Brain microvascular endothelial cell (primary cell): Measurements from ENCODE around the gene CUBN.

Experiments
- DNase-seq: peaks from one replicate; pipeline ENCODE4 v3.0.0-alpha.2; 2020
- H3K27ac ChIP-seq: fragments of 250-450 bp; sonication (Bioruptor Pico); 2 replicates; pipeline ENCODE4 v1.5.1; 2020; ENCODE audit warnings: mild to moderate bottlenecking, moderate library complexity
- H3K27me3 ChIP-seq: fragments of 250-450 bp; sonication (Bioruptor Pico); replicated peaks from 2 replicates; pipeline ENCODE4 v1.5.1; 2020; ENCODE audit warnings: mild to moderate bottlenecking
- H3K36me3 ChIP-seq: fragments of 250-450 bp; sonication (Bioruptor Pico); replicated peaks from 2 replicates; pipeline ENCODE4 v1.5.1; 2020; ENCODE audit warnings: mild to moderate bottlenecking
- H3K4me3 ChIP-seq: 2 replicates; pipeline ENCODE4 v1.5.1; 2011; ENCODE audit warnings: low read depth, mild to moderate bottlenecking, control low read depth, low read length, moderate library complexity
- in situ Hi-C: cut with HindIII; loops from 2 replicates; pipeline ENCODE4 v1.10.0; 2017; ENCODE audit warnings: low sequenced_read_pairs, low pct_ligation_motif_present
- TF ChIP-seq, protein P1 (sequence below): IDR thresholded peaks from 2 replicates; pipeline ENCODE4 v1.5.1; 2011; ENCODE audit warnings: low read depth, mild to moderate bottlenecking, moderate library complexity, low read length, control low read depth, inconsistent platforms; ENCODE audit errors: missing control alignments

Gene CUBN

DNA sequence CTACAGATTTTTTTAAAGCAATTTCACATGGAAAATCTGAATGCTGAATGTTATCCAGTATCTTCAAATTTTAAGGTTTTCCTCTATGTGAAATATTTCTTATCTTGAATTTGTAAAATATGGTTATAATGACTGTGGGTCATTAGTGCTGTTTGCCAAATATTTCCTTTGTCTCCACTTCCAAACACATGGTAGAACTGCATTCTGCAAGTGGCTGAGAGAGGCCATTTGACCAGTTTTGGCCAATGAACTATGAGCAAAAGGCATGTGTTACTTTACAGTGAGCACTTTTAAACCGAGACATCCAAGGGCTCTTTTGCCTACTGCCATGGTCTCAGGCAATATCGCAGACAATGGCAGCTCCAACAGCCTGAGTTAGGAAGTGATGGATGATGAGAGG, 195.2 kb downstream of the CUBN start:
- TF ChIP-seq, protein P1, sequence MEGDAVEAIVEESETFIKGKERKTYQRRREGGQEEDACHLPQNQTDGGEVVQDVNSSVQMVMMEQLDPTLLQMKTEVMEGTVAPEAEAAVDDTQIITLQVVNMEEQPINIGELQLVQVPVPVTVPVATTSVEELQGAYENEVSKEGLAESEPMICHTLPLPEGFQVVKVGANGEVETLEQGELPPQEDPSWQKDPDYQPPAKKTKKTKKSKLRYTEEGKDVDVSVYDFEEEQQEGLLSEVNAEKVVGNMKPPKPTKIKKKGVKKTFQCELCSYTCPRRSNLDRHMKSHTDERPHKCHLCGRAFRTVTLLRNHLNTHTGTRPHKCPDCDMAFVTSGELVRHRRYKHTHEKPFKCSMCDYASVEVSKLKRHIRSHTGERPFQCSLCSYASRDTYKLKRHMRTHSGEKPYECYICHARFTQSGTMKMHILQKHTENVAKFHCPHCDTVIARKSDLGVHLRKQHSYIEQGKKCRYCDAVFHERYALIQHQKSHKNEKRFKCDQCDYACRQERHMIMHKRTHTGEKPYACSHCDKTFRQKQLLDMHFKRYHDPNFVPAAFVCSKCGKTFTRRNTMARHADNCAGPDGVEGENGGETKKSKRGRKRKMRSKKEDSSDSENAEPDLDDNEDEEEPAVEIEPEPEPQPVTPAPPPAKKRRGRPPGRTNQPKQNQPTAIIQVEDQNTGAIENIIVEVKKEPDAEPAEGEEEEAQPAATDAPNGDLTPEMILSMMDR, result no peak
- H3K36me3 ChIP-seq, result no peaks in the 10 kb centered on the region
- in situ Hi-C loops, result no loop called here
- no peak overlapping the region for H3K27ac ChIP-seq
- H3K27me3 ChIP-seq, result no peaks in the 10 kb centered on the region
- DNase-seq, result no peak
- no peak overlapping the region for H3K4me3 ChIP-seq

DNA sequence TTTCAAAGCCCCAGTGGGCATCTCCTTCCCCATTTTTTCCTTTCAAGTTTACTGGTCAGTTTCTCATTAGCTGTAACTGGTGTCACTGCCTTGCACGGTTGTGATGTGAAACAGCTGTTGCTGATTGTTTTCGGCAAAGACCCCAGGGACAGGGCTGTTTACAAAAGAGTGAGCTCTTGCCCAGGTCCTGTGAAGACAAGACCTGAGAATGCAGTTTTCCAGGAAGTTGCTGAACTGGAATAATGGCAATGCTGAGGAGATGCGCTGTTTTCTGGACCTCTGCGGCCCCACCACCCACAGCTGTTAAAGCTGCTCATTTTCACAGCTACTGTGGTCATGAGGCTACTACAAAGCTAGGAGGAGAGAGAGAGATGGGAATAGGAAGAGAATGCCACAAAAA, 195.8 kb downstream of the CUBN start:
- no peak for DNase-seq
- no peaks in the 10 kb centered on the region for H3K36me3 ChIP-seq
- TF ChIP-seq, protein P1, result no peak
- no peak overlapping the region for H3K4me3 ChIP-seq
- H3K27ac ChIP-seq, result no peak overlapping the region
- in situ Hi-C loops, result no loop called here
- no peaks in the 10 kb centered on the region for H3K27me3 ChIP-seq

GRCh38 chr10:16931930-16932329, 197.7 kb downstream of the CUBN start:
- Histone ChIP-seq H3K27ac (no peak overlapping the region), H3K27me3 (no peaks in the 10 kb centered on the region), H3K36me3 (no peaks in the 10 kb centered on the region), H3K4me3 (no peak overlapping the region)
- TF ChIP-seq, protein P1, result no peak
- DNase-seq, result no peak
- in situ Hi-C loops, result no loop called here

- in situ Hi-C loops, result no loop called here
- no peaks in the 10 kb centered on the region for H3K36me3 ChIP-seq
- H3K27me3 ChIP-seq, result no peaks in the 10 kb centered on the region
- no peak overlapping the region for H3K27ac ChIP-seq
- no peak overlapping the region for H3K4me3 ChIP-seq
- no peak for DNase-seq
- TF ChIP-seq, protein P1, result no peak
Observed at GRCh38 chr10:16930540-16930939, 199.1 kb downstream of the CUBN start.

- Histone ChIP-seq H3K27ac (no peak overlapping the region), H3K27me3 (no peaks in the 10 kb centered on the region), H3K36me3 (no peaks in the 10 kb centered on the region), H3K4me3 (no peak overlapping the region)
- TF ChIP-seq, protein P1, result no peak
- in situ Hi-C loops, result no loop called here
- no peak for DNase-seq
Observed at GRCh38 chr10:16929069-16929468, 200.5 kb downstream of the CUBN start.

GRCh38 chr10:16927546-16927945, 202.1 kb downstream of the CUBN start:
- Histone ChIP-seq H3K27ac (no peak overlapping the region), H3K4me3 (no peak overlapping the region), H3K36me3 (no peaks in the 10 kb centered on the region), H3K27me3 (no peaks in the 10 kb centered on the region)
- in situ Hi-C loops, result no loop called here
- DNase-seq, result no peak
- TF ChIP-seq, protein P1, result no peak
